ENCODE data around the gene PTPMT1.

DNA sequence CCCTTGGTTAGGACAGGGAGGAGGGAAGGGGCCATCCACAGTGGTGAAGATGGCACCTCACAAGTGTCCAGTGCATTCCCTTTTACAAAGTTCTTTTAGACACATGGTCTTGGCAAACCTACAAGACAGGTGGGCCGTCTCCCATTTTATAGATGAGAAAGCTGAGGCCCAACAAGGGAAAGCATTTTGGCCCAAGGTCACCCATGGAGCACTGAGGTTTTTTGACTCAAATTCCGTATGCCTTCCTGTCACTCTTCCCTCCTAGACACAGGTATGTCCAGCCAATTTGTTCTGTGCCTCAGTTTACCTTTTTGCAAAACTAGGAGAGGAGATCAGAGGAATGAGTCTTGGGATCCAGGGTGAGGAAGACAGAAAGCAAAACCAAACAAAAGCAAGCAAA lies 27.6 kb downstream of the PTPMT1 start:
- TF ChIP-seq, protein P1, sequence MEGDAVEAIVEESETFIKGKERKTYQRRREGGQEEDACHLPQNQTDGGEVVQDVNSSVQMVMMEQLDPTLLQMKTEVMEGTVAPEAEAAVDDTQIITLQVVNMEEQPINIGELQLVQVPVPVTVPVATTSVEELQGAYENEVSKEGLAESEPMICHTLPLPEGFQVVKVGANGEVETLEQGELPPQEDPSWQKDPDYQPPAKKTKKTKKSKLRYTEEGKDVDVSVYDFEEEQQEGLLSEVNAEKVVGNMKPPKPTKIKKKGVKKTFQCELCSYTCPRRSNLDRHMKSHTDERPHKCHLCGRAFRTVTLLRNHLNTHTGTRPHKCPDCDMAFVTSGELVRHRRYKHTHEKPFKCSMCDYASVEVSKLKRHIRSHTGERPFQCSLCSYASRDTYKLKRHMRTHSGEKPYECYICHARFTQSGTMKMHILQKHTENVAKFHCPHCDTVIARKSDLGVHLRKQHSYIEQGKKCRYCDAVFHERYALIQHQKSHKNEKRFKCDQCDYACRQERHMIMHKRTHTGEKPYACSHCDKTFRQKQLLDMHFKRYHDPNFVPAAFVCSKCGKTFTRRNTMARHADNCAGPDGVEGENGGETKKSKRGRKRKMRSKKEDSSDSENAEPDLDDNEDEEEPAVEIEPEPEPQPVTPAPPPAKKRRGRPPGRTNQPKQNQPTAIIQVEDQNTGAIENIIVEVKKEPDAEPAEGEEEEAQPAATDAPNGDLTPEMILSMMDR (IDR thresholded peaks at IDR 0.05) = no peak
- TF ChIP-seq EZH2 (IDR thresholded peaks at IDR 0.05) (no peak), EZH2phosphoT487 (IDR thresholded peaks at IDR 0.05) (no peak)

Data from neural progenitor cell (in vitro differentiated cells).